Activated CD4-positive, alpha-beta memory T cell treated with anti-CD3 and anti-CD28 coated beads, Interleukin-2, amount 10 ng/mL, durations not matched to agents 7 days and 5 days (primary cell): ENCODE results near the gene LRRC45. TPM values are rescaled to one million over a fixed set of nuclear protein-coding genes. Genes with fewer than 3 reads are reported as not detected.

Experiments used
- CTCF ChIA-PET: fragments of 350-600 bp; sonication (Branson Sonifier 250); formaldehyde crosslinking; loops from one replicate; lab custom pipeline; 2021; ENCODE audit warnings: antibody characterized with exemption, inconsistent platforms; lab: Charles Lee
- POLR2A ChIA-PET: fragments of 350-600 bp; sonication (Branson Sonifier 250); formaldehyde crosslinking; loops from one replicate; lab custom pipeline; 2021; ENCODE audit warnings: antibody characterized with exemption; lab: Charles Lee
- DNase-seq: peaks from one replicate; pipeline ENCODE4 v3.0.0-alpha.2; 2020
- H3K27ac Mint-ChIP-seq: one replicate; pipeline ENCODE4 v1.8.0; 2021; ENCODE audit warnings: mild to moderate bottlenecking, mixed read lengths
- H3K27me3 Mint-ChIP-seq: one replicate; pipeline ENCODE4 v1.8.0; 2021; ENCODE audit warnings: mixed read lengths
- H3K36me3 Mint-ChIP-seq: one replicate; pipeline ENCODE4 v1.8.0; 2021; ENCODE audit warnings: low read depth, mixed read lengths
- H3K4me1 Mint-ChIP-seq: one replicate; pipeline ENCODE4 v1.8.0; 2021; ENCODE audit warnings: mixed read lengths
- H3K4me3 Mint-ChIP-seq: one replicate; pipeline ENCODE4 v1.8.0; 2021; ENCODE audit warnings: mild to moderate bottlenecking, mixed read lengths
- H3K9me3 Mint-ChIP-seq: one replicate; pipeline ENCODE4 v1.8.0; 2021; ENCODE audit warnings: mixed read lengths
- total RNA-seq, 2 experiments: library from RNA; stranded (reverse); gene quantifications; one replicate each; pipeline ENCODE4 v1.2.3, GENCODE V29; 2021

LRRC45 gene
- total RNA-seq, 2 experiments from 2014 or later, result 34.8 to 35.5 TPM

DNA sequence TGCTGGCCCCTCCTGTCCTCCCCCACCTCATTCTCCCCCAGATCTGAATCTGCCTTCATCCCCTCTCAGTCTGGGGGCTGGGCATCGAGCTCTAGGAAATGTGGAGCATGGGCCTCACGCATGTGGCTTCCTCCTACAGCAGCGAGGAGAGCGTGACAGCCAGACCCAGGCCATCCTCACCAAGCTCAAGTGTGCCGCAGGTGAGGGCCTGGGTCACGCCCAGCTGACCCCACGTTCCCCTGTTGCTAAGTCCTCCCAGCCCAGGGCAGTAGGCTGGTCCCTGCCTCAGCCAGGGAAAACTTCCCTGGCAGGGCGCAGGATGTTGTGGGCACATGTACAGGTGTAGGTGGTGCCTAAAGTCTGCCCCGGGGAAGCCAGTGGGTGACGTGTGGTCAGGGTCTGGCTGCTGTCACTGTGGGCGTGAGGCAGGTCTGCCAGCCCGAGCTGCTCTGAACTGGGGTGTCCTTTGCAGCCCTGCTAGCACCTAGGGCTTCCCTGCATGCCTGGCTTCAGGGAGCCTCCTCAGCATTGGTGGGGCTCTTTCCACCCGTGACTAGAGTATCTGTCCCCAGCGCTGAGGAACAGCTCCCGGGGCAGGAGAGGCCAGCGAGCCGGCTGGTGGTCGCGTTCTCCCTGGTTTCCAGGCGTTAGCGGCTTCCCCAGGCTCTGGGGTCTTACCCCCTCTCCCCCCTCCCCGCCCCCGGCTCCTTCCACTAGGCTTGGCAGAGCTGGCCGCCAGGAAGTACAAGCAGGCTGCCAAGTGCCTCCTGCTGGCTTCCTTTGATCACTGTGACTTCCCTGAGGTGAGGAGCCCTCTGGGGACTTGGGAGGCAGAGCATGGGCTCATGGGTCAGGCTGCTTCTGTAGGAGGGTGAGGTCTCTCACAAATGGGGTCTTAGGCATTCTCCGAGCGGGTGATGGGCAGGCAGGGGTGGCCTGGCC is 32.2 kb downstream of the LRRC45 start:
- Mint-ChIP-seq H3K9me3 (no peaks in the 10 kb centered on the region), H3K4me3 (no peak overlapping the region), H3K27ac (no peak overlapping the region), H3K4me1 (peaks cover 22% of the 10 kb centered on the region), H3K27me3 (no peaks in the 10 kb centered on the region), H3K36me3 (peaks cover 14% of the 10 kb centered on the region)
- no peak for DNase-seq
- ChIA-PET POLR2A (interaction anchor here (1.3 to 2.0 kb wide), 3 partner anchors 11 to 44 kb away, joined by 3 to 10 read pairs (median 8); partner anchors contain the start of genes DCXR and DUS1L), CTCF (no interaction called here)

DNA sequence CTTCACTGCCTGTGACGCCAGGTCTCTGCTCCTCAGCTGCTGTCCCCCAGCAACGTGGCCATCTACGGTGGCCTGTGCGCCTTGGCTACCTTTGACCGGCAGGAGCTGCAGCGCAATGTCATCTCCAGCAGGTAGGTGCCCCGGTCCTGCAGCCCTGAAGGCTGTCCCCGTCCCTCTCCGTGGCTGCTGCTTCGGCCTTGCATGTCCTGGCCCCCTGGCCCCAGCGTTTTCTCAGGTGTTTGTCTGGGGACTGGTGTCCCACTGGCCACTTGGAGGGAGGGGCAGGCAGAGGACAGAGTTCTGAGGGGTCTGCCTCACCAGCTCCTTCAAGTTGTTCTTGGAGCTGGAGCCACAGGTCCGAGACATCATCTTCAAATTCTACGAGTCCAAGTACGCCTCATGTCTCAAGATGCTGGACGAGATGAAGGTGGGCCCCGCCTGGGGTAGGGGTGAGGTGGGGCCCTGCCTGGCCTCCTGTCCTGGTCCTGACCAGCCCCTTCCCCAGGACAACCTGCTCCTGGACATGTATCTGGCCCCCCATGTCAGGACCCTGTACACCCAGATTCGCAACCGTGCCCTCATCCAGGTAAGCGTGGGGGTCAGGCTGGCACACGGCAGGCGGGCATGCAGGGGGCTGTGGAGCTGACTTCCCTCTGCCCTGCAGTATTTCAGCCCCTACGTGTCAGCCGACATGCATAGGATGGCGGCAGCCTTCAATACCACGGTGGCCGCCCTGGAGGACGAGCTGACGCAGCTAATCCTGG is 33.0 kb downstream of the LRRC45 start:
- Mint-ChIP-seq H3K36me3 (peaks cover 14% of the 10 kb centered on the region), H3K9me3 (no peaks in the 10 kb centered on the region), H3K4me1 (peaks cover 16% of the 10 kb centered on the region), H3K27me3 (no peaks in the 10 kb centered on the region), H3K27ac (no peak overlapping the region), H3K4me3 (no peak overlapping the region)
- no peak for DNase-seq
- POLR2A ChIA-PET, result interaction anchor here (1.3 to 2.0 kb wide), 2 partner anchors 10 to 43 kb away, joined by 3 to 10 read pairs; partner anchors contain the start of gene DUS1L
- CTCF ChIA-PET, result no interaction called here

DNA sequence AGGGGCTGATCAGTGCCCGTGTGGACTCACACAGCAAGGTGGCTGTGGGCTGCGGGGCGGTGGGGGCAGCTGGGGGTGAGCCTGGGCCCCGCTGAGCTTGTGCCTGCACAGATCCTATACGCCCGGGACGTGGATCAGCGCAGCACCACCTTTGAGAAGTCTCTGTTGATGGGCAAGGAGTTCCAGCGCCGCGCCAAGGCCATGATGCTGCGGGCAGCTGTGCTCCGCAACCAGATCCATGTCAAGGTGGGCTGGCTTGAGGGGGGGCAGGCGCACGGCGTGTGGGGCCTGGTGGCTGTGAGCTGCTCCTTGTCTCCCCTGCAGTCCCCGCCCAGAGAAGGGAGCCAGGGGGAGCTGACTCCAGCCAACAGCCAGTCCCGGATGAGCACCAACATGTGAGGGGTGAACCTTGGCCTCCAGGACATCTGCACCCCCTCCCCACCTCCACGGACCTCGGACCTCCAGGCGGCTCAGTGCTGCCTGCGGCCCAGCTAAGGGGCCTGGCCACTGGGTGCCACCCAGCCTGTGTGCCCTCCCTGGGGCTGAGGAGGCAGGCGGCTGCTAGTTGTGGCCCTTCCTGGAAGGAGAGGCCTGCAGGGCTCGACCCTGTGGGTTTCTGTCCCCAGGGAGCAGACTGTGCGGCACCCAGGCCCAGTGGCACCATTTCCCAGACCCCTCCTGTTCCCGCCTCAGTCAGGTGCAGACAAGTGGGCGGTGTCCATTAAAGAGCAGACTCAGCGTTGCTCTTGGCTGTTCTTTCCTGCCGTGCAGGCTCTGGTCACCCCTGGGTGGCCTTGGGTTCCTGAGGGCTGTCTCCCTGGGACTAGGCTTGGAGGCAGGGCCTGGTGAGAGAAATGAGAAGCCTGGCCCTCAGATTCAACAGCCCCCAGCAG is 33.9 kb downstream of the LRRC45 start:
- H3K27ac Mint-ChIP-seq, result no peak overlapping the region
- POLR2A ChIA-PET, result interaction anchor here (1.3 kb wide), 1 partner anchor 42 kb away, joined by 3 read pairs; no protein-coding TSS in a partner anchor

GRCh38 chr17:82058230-82058854 is 35.2 kb downstream of the LRRC45 start:
- Mint-ChIP-seq H3K9me3 (no peaks in the 10 kb centered on the region), H3K27me3 (no peaks in the 10 kb centered on the region), H3K4me1 (peaks cover 10% of the 10 kb centered on the region), H3K27ac (no peak overlapping the region), H3K4me3 (no peak overlapping the region), H3K36me3 (peaks cover 14% of the 10 kb centered on the region)
- CTCF ChIA-PET, result no interaction called here
- DNase-seq, result no peak
- POLR2A ChIA-PET, result interaction anchor here (0.7 kb wide), 1 partner anchor 8 kb away, joined by 3 read pairs; no protein-coding TSS in a partner anchor

More for the DNA sequence above, 33.9 kb downstream of the LRRC45 start:
- H3K27me3 Mint-ChIP-seq, result no peaks in the 10 kb centered on the region
- H3K4me3 Mint-ChIP-seq, result no peak overlapping the region
- no peak for DNase-seq
- H3K4me1 Mint-ChIP-seq, result peaks cover 16% of the 10 kb centered on the region
- CTCF ChIA-PET, result no interaction called here
- H3K36me3 Mint-ChIP-seq, result peaks cover 14% of the 10 kb centered on the region
- no peaks in the 10 kb centered on the region for H3K9me3 Mint-ChIP-seq

GRCh38 chr17:82058855-82059249 is 35.7 kb downstream of the LRRC45 start:
- H3K27ac Mint-ChIP-seq, result no peak overlapping the region
- POLR2A ChIA-PET, result interaction anchor here (0.7 to 1.7 kb wide), 2 partner anchors 9 to 24 kb away, joined by 3 read pairs; no protein-coding TSS in a partner anchor
- DNase-seq, result no peak
- no peak overlapping the region for H3K4me3 Mint-ChIP-seq
- no peaks in the 10 kb centered on the region for H3K9me3 Mint-ChIP-seq
- no peaks in the 10 kb centered on the region for H3K27me3 Mint-ChIP-seq
- H3K36me3 Mint-ChIP-seq, result peaks cover 14% of the 10 kb centered on the region
- CTCF ChIA-PET, result no interaction called here
- H3K4me1 Mint-ChIP-seq, result peaks cover 6% of the 10 kb centered on the region

- Mint-ChIP-seq H3K27ac (no peak overlapping the region), H3K9me3 (no peaks in the 10 kb centered on the region), H3K27me3 (no peaks in the 10 kb centered on the region), H3K36me3 (peaks cover 14% of the 10 kb centered on the region), H3K4me3 (no peak overlapping the region), H3K4me1 (peaks cover 10% of the 10 kb centered on the region)
- CTCF ChIA-PET, result no interaction called here
- POLR2A ChIA-PET, result interaction anchor here (0.7 to 1.7 kb wide), 3 partner anchors 9 to 67 kb away, joined by 3 read pairs; no protein-coding TSS in a partner anchor
- DNase-seq, result no peak
Measured at GRCh38 chr17:82059272-82060000, 36.3 kb downstream of the LRRC45 start.

DNA sequence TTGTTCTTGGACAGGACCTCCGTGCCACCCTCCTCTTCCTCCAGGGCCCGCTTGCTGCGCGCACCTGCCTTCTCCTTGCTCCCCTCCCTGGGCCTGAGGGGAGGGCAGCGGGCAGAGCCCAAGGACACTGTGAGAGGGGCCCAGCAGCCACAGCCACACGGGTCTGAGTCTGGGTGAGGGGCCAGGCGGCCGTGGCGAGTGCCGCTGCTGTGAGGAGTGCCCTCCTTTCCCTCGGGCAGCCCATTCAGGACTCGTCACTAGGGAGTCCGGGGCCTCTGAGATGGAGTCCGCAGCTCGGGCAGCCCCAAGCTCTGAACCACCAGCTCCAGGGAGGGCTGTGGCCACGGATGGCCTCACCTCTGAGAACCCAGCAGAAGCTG is 36.9 kb downstream of the LRRC45 start:
- Mint-ChIP-seq H3K27ac (no peak overlapping the region), H3K4me3 (no peak overlapping the region), H3K36me3 (peaks cover 11% of the 10 kb centered on the region), H3K27me3 (no peaks in the 10 kb centered on the region), H3K4me1 (peaks cover 11% of the 10 kb centered on the region), H3K9me3 (no peaks in the 10 kb centered on the region)
- DNase-seq, result no peak
- ChIA-PET CTCF (no interaction called here), POLR2A (interaction anchor here (0.7 to 1.7 kb wide), 2 partner anchors 25 to 67 kb away, joined by 3 read pairs; no protein-coding TSS in a partner anchor)

DNA sequence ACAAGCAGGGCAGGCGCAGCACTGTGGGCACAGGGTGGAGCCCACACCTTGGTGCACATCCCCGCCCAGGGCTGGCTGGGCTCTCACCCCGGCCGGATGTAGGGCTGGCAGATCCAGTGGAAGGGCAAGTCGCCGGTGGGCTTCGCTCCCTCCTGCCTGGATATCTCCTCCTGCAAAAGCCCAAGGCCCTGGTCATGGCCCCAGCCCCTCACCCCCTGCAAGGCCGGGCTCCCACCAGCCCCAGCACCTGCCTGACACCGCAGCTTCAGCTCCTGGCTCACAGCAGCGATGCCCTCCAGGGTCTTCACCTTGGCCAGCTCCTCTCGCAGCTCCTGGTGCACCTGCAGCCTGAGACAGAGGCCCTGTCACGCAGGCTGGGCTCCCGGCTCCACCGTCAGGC is 37.5 kb downstream of the LRRC45 start:
- Mint-ChIP-seq H3K36me3 (peaks cover 7% of the 10 kb centered on the region), H3K4me1 (peaks cover 9% of the 10 kb centered on the region), H3K4me3 (no peak overlapping the region), H3K9me3 (no peaks in the 10 kb centered on the region), H3K27me3 (no peaks in the 10 kb centered on the region), H3K27ac (no peak overlapping the region)
- no peak for DNase-seq
- ChIA-PET POLR2A (interaction anchor here (1.7 kb wide), 1 partner anchor 25 kb away, joined by 3 read pairs; no protein-coding TSS in a partner anchor), CTCF (no interaction called here)

DNA sequence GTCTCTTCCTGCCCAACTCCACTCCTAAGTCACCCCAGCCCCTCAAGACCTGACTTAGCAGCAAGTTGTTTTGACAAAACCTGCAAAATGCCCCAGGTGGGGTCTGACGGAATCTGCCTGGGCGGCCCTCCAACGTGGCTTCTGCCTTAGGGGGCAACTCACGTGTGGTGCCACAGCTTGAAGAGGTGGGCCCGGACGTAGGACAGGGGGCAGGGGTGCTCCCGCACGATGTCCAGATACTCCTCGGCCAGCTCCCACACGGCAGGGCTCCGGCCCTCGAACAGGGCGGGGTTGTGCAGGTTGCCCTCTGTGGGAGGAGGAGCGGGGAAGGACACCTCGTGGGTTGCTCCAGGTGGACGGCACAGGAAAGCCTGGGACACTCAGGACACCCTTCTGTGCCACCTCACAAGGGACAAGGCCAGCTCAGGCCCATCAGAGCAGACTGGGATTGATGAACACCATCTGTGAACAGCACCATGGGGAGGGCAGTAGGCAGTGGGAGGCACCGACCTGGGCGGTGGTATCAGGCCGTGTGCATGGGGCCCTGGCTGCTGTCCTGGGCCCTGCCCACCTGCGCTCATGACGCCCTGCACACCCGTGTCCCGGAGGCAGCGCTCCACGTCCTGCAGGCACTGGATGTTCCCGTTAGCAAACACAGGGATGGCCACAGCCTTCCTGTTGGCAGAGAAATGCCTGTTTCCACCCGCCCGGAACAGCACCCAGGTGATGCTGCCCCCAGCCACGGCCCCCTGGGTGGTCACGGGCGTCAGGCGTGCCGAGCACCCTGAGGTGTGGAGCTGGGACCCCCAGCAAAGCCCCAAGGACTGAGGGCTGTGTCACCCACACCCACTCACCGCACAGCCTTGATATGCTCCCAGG is 38.2 kb downstream of the LRRC45 start:
- peaks cover 7% of the 10 kb centered on the region for H3K36me3 Mint-ChIP-seq
- H3K27me3 Mint-ChIP-seq, result no peaks in the 10 kb centered on the region
- no peak overlapping the region for H3K4me3 Mint-ChIP-seq
- ChIA-PET POLR2A (no interaction called here), CTCF (no interaction called here)
- H3K27ac Mint-ChIP-seq, result no peak overlapping the region
- H3K4me1 Mint-ChIP-seq, result peaks cover 12% of the 10 kb centered on the region
- DNase-seq, result no peak
- no peaks in the 10 kb centered on the region for H3K9me3 Mint-ChIP-seq

GRCh38 chr17:82062076-82062983 is 39.2 kb downstream of the LRRC45 start:
- H3K27ac Mint-ChIP-seq, result no peak overlapping the region
- no peak for DNase-seq
- no peak overlapping the region for H3K4me3 Mint-ChIP-seq
- ChIA-PET POLR2A (no interaction called here), CTCF (no interaction called here)
- H3K27me3 Mint-ChIP-seq, result no peaks in the 10 kb centered on the region
- H3K36me3 Mint-ChIP-seq, result peaks cover 7% of the 10 kb centered on the region
- H3K9me3 Mint-ChIP-seq, result no peaks in the 10 kb centered on the region
- H3K4me1 Mint-ChIP-seq, result peaks cover 17% of the 10 kb centered on the region
